Prostate gland (tissue), 2 donors: ENCODE results near the gene NDUFB1. TPM values are rescaled to one million over a fixed set of nuclear protein-coding genes. Genes with fewer than 3 reads are reported as not detected.

Source experiments
- DNase-seq: peaks from one replicate; pipeline ENCODE4 v3.0.0-alpha.2; 2019; ENCODE audit warnings: low spot score
- H3K27ac ChIP-seq, 2 donors: fragments of 200-600 bp; sonication (generic); 2 replicates each; pipeline ENCODE4 v1.5.1; 2017 to 2019
- H3K27me3 ChIP-seq: fragments of 200-600 bp; sonication (generic); replicated peaks from 2 replicates; pipeline ENCODE4 v1.5.1; 2019; ENCODE audit not compliant: insufficient read depth
- H3K36me3 ChIP-seq, 2 donors: fragments of 200-600 bp; sonication (generic); 1 replicate in 1 of 2; 2 replicates in 1 of 2; pipeline versions ENCODE4 v1.5.1 to v1.8.1; 2017 to 2019
- H3K4me1 ChIP-seq: fragments of 200-600 bp; sonication (generic); replicated peaks from 2 replicates; pipeline ENCODE4 v1.5.1; 2019
- H3K4me3 ChIP-seq, 2 donors: fragments of 200-600 bp; sonication (generic); 2 replicates each; pipeline ENCODE4 v1.5.1; 2017 to 2019
- H3K9me3 ChIP-seq: fragments of 200-600 bp; sonication (generic); 2 replicates; pipeline ENCODE4 v1.5.1; 2017
- CTCF ChIP-seq, 4 experiments: fragments of 200-600 bp in 2 of 4; fragments of 450-650 bp in 2 of 4; sonication (generic) in 2 of 4; IDR thresholded peaks; 1 replicate in 3 of 4; 2 replicates in 1 of 4; pipeline ENCODE4 v1.5.1; 2016 to 2019; ENCODE audit warnings: antibody characterized with exemption in 4 of 4, mild to moderate bottlenecking in 2 of 4, moderate library complexity in 2 of 4
- POLR2A ChIP-seq: fragments of 450-650 bp; IDR thresholded peaks from one replicate; pipeline ENCODE4 v1.6.1; 2016; ENCODE audit warnings: antibody characterized with exemption, mild to moderate bottlenecking
- POLR2AphosphoS5 ChIP-seq: sonication (generic); formaldehyde crosslinking; IDR thresholded peaks from one replicate; pipeline ENCODE4 v1.6.1; 2017; ENCODE audit warnings: antibody characterized with exemption
- WGBS: methylation state at CpG from one replicate; pipeline ENCODE4 v1.1.5; 2018; 5-methylcytosine and 5-hydroxymethylcytosine counted together
- intact Hi-C: fragments of 100-400 bp; cut with DNase I; formaldehyde crosslinking; loops from one replicate; pipeline ENCODE4 v1.14.2; 2022
- total RNA-seq, 2 donors: library from RNA; depleted of rRNA; stranded (reverse); fragments of >200 nt; gene quantifications; one replicate each; pipeline ENCODE4 v1.1.0, GENCODE V29; 2016

NDUFB1 gene
- total RNA-seq, 2 donors from 2014 or later, result 211 to 351 TPM

GRCh38 chr14:92109490-92109889 is 12.0 kb downstream of the NDUFB1 start:
- 77% methylated on average over 5 of the region's 5 CpGs for WGBS
- Histone ChIP-seq H3K9me3 (no peaks in the 10 kb centered on the region), H3K4me3 (no peak overlapping the region), H3K36me3 (no peaks in the 10 kb centered on the region), H3K4me1 (no peaks in the 10 kb centered on the region), H3K27ac (no peak overlapping the region), H3K27me3 (no peaks in the 10 kb centered on the region)
- intact Hi-C loops, result loop anchor here (5.0 kb wide), 1 partner anchor 72 kb away; no protein-coding TSS in a partner anchor
- no peak for TF ChIP-seq POLR2AphosphoS5
- no peak for TF ChIP-seq CTCF (IDR thresholded peaks at IDR 0.05)
- TF ChIP-seq POLR2A, result no peak
- DNase-seq, result no peak

GRCh38 chr14:92108345-92109254 is 12.9 kb downstream of the NDUFB1 start:
- no peaks in the 10 kb centered on the region for H3K27me3 ChIP-seq
- H3K4me3 ChIP-seq, result no peak overlapping the region
- intact Hi-C loops, result loop anchor here (5.0 kb wide), 1 partner anchor 71 kb away; no protein-coding TSS in a partner anchor
- H3K4me1 ChIP-seq, result peaks cover 1% of the 10 kb centered on the region
- no peak for TF ChIP-seq POLR2AphosphoS5
- no peak for TF ChIP-seq CTCF (IDR thresholded peaks at IDR 0.05)
- no peak for TF ChIP-seq POLR2A
- H3K36me3 ChIP-seq, result no peaks in the 10 kb centered on the region
- WGBS, result 17% methylated on average over 11 of the region's 11 CpGs
- DNase-seq, result no peak
- H3K9me3 ChIP-seq, result no peaks in the 10 kb centered on the region
- no peak overlapping the region for H3K27ac ChIP-seq

- TF ChIP-seq POLR2A (peak; percentile 65), CTCF (IDR thresholded peaks at IDR 0.05) (peak; percentile 64 to 90 (median 87)), POLR2AphosphoS5 (peak; percentile 82)
- peak; percentile 98 for DNase-seq
- intact Hi-C loops, result loop anchor here (2.0 to 5.0 kb wide), 2 partner anchors 14 to 69 kb away; partner anchors contain the start of genes CPSF2 and NDUFB1
- peak within 1 kb of the TSS; percentile 96 to 99 for H3K4me3 ChIP-seq
- WGBS, result under 1% methylated on average over 39 of the region's 66 CpGs
- no peaks in the 10 kb centered on the region for H3K9me3 ChIP-seq
- H3K36me3 ChIP-seq, result no peaks in the 10 kb centered on the region
- peaks cover 3% of the 10 kb centered on the region for H3K4me1 ChIP-seq
- H3K27ac ChIP-seq, result peak within 1 kb of the TSS; percentile 96 to 98
- no peaks in the 10 kb centered on the region for H3K27me3 ChIP-seq
Measured at GRCh38 chr14:92106143-92106926, 15.2 kb downstream of the NDUFB1 start, which contains the start of gene ATXN3. Gene ATXN3, minus strand, starts transcription at chr14:92106582. Its CDS starts 30 bp downstream, at chr14:92106552.

GRCh38 chr14:92105893-92106142 is 15.7 kb downstream of the NDUFB1 start:
- Histone ChIP-seq H3K4me1 (peaks cover 3% of the 10 kb centered on the region), H3K4me3 (peak overlapping the region; percentile 96 to 99), H3K36me3 (no peaks in the 10 kb centered on the region), H3K27ac (peak overlapping the region; percentile 96 to 98), H3K9me3 (no peaks in the 10 kb centered on the region), H3K27me3 (no peaks in the 10 kb centered on the region)
- DNase-seq, result peak; percentile 29
- intact Hi-C loops, result loop anchor here (2.0 to 5.0 kb wide), 2 partner anchors 15 to 69 kb away; partner anchors contain the start of genes CPSF2 and NDUFB1
- peak in 1 of 4 experiments; percentile 3 for TF ChIP-seq CTCF (IDR thresholded peaks at IDR 0.05)
- no peak for TF ChIP-seq POLR2A
- 0% methylated on average over 10 of the region's 10 CpGs for WGBS
